ENCODE measurements around the gene CREB3.
A peak's percentile ranks its signal among the peaks of the same experiment; 100 is the strongest.

GRCh38 chr9:35749515-35750255 is 17.2 kb downstream of the CREB3 start:
- no peak for TF ChIP-seq POLR2A (conservative IDR thresholded peaks at IDR 0.05)
- no peak for TF ChIP-seq BMI1 (IDR thresholded peaks at IDR 0.05; ENCODE audit: low read length)
- no peak for TF ChIP-seq TAF1 (IDR thresholded peaks at IDR 0.05; ENCODE audit: control insufficient read depth, extremely low read depth, insufficient read depth, low read length, severe bottlenecking)
- no peak for TF ChIP-seq NFIC (IDR thresholded peaks at IDR 0.05)
- TF ChIP-seq, protein P1, sequence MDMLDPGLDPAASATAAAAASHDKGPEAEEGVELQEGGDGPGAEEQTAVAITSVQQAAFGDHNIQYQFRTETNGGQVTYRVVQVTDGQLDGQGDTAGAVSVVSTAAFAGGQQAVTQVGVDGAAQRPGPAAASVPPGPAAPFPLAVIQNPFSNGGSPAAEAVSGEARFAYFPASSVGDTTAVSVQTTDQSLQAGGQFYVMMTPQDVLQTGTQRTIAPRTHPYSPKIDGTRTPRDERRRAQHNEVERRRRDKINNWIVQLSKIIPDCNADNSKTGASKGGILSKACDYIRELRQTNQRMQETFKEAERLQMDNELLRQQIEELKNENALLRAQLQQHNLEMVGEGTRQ (CRISPR knock-in tag; IDR thresholded peaks at IDR 0.05) = no peak
- 0 out of 4 replicates have a peak, but pooled peaks of 1 of the 2 experiments have one; percentile 12 for TF ChIP-seq RAD21 (CRISPR knock-in tag; conservative IDR thresholded peaks at IDR 0.05 in 1 of 2, IDR thresholded peaks at IDR 0.05 in 1 of 2)
- TF ChIP-seq POLR2AphosphoS5 (IDR thresholded peaks at IDR 0.05; ENCODE audit: control insufficient read depth, insufficient read depth, low read depth, low read length) = no peak
- TF ChIP-seq PRMT5 (CRISPR knock-in tag; IDR thresholded peaks at IDR 0.05) = no peak
- peak in 2 of 3 experiments; percentile 8 to 9; a peak in 1 of 6 replicates for TF ChIP-seq CTCF (IDR thresholded peaks at IDR 0.05 in 2 of 3, conservative IDR thresholded peaks at IDR 0.05 in 1 of 3; ENCODE audit: insufficient read depth in 2 of 3, low read depth in 1 of 3, low read length in 3 of 3)
- TF ChIP-seq ZHX1 (conservative IDR thresholded peaks at IDR 0.05; ENCODE audit: low read length) = no peak
- no peak for TF ChIP-seq HDAC6 (IDR thresholded peaks at IDR 0.05; ENCODE audit: low read depth, low read length)
- TF ChIP-seq CREM (IDR thresholded peaks at IDR 0.05; ENCODE audit: low read depth) = 0 out of 2 replicates have a peak, but pooled peaks have one; percentile 9
- TF ChIP-seq SUPT5H (IDR thresholded peaks at IDR 0.05) = no peak
